GM12878 (cell line): Measurements from ENCODE around the gene ALX4.

Experiments used
- CHD4 ChIP-seq: fragments of 200-600 bp; sonication (generic); IDR thresholded peaks from 2 replicates; pipeline ENCODE4 v1.6.1; 2016; ENCODE audit warnings: mild to moderate bottlenecking
- POLR2A ChIP-seq: IDR thresholded peaks from 2 replicates; pipeline ENCODE4 v1.6.1; 2011; ENCODE audit warnings: low read depth, mild to moderate bottlenecking, low read length
- POLR2AphosphoS5 ChIP-seq: IDR thresholded peaks from 2 replicates; pipeline ENCODE4 v1.6.1; 2011; ENCODE audit warnings: mild to moderate bottlenecking, low read length, inconsistent platforms
- SMC3 ChIP-seq: IDR thresholded peaks from 2 replicates; pipeline ENCODE4 v1.6.1; 2011; ENCODE audit warnings: low read length, improper control_type of control experiment, borderline replicate concordance
- TF ChIP-seq, protein P1 (sequence below), 3 experiments: IDR thresholded peaks in 2 of 3; conservative IDR thresholded peaks in 1 of 3; 2 replicates each; pipeline ENCODE4 v1.5.1; 2011; ENCODE audit warnings: low read depth in 3 of 3, low read length in 3 of 3, mild to moderate bottlenecking in 3 of 3, control low read depth in 2 of 3, moderate library complexity in 2 of 3, inconsistent platforms in 1 of 3, mixed read lengths in 1 of 3; ENCODE audit not compliant: control insufficient read depth in 2 of 3, insufficient read depth in 1 of 3; ENCODE audit errors: extremely low read depth in 1 of 3

DNA sequence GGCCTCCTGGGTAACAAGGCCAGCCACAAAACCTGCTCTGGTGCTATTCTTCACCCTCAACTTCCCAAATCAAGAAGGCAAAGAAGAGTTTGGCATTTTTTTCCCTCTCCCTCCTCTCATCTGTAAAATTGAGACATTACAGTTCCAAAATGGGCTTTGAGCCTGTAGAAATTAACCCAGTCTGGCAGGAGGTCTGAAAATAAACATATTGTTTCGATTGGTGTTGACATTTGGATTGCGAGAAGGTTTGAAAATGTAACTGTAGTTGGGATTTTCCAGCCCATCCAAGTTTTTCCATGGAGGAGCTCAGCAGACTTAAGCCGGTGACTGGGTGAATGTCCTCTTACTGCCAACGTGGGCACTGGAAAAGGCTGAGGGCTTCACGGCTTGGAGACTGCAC lies 35.0 kb upstream of the ALX4 start:
- TF ChIP-seq, protein P1, sequence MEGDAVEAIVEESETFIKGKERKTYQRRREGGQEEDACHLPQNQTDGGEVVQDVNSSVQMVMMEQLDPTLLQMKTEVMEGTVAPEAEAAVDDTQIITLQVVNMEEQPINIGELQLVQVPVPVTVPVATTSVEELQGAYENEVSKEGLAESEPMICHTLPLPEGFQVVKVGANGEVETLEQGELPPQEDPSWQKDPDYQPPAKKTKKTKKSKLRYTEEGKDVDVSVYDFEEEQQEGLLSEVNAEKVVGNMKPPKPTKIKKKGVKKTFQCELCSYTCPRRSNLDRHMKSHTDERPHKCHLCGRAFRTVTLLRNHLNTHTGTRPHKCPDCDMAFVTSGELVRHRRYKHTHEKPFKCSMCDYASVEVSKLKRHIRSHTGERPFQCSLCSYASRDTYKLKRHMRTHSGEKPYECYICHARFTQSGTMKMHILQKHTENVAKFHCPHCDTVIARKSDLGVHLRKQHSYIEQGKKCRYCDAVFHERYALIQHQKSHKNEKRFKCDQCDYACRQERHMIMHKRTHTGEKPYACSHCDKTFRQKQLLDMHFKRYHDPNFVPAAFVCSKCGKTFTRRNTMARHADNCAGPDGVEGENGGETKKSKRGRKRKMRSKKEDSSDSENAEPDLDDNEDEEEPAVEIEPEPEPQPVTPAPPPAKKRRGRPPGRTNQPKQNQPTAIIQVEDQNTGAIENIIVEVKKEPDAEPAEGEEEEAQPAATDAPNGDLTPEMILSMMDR (IDR thresholded peaks at IDR 0.05 in 2 of 3, conservative IDR thresholded peaks at IDR 0.05 in 1 of 3; ENCODE audit: control insufficient read depth in 2 of 3, extremely low read depth in 1 of 3, insufficient read depth in 1 of 3, low read depth in 3 of 3, low read length in 3 of 3): no peak
- TF ChIP-seq CHD4: no peak
- no peak for TF ChIP-seq SMC3
- TF ChIP-seq POLR2AphosphoS5: no peak
- no peak for TF ChIP-seq POLR2A
